GM10847 (cell line): ENCODE data around the gene GABRP.

Source experiments
- POLR2A ChIP-seq: IDR thresholded peaks from 2 replicates; pipeline ENCODE4 v1.6.1; 2011; ENCODE audit not compliant: insufficient read length; ENCODE audit errors: extremely low read depth

Gene GABRP

DNA sequence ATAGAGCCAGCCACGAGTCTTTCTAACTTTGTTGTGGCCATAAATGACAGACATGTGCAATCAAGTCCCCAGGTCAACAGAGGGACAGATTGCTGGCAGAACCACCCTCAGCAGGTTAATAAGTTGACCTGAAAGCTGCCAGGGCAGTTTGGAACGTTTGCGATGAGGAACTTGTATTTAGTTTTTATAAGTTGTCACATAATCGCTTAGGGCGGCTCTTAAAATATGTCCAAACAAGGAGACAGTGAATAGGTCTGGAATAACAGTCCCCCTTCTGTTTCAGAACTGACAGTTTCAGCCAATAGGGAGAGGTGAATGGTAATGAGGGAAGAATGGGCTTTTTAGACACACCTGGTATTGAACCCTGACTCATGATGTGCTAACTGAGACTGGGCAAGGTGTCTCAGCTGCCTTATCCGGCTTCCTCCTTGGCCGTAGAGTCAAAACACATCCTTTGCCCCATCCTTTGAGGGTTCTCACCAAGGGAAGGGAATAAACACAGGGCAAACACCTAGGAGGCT is 33.6 kb upstream of the GABRP start:
- no peak for TF ChIP-seq POLR2A

- TF ChIP-seq POLR2A = no peak
Observed at GRCh38 chr5:170750791-170751190, 32.7 kb upstream of the GABRP start.

DNA sequence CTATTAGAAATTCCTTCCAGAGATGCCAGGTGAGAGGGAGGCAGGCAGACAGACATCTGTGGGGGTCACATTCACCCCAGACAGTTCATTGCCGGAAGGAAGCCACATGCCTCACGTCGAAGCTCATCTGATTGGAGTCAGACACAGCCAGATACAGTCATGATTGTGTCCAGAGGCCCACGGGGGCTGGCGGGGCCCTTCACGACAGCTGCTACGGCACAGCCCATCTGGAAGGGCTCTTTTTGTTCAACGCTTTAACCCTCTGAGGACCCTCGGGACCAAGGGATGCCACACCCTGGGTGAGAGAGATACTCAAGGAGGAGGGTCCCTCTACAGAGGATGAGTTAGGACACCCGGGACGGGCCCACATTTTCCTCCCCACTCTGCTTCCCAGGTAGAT is 31.9 kb upstream of the GABRP start:
- TF ChIP-seq POLR2A = no peak

DNA sequence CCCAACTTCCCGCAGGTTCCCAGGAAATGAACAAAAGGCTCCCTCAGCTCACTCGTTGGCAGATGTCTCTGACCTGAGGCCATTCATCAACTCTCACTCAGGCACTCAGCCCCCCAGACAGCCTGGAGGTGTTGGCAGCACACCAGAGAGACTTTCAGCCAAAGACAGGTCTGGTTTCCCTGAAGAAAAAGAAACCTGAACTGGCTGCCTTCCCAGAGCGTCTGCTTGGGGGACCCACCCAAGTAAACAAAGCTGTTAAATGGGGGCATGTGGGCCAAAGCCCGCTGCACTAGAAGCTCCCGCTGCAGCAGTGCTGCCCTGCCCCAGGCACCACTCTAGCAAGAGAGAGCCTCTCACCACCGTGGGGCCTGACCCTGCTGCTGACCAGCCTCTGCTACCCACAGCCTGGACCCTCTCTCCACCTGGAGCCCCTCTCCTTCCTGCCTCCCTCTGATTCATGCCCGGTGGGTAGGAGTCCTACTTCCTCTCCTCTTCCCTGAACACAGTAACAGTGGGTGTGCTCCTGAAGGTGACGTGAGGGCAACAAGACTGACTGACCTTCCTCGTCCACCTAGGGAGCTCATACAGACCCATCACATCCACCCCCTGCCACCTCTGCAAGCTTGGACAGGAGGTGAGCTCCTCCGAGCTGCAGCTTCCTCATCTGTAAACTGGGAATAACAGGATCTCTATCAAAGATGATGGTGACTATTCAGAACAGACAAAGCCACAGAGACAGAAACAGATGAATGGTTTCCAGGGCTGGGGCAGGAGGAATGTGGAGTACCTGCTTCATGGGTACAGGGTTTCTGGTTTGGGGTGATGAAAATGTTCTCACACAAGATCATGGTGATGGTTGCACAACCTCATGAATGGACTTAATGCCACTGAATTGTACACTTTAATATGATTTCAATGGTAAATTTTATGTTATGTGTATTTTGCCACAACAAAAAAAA is 31.0 kb upstream of the GABRP start:
- TF ChIP-seq POLR2A = no peak

DNA sequence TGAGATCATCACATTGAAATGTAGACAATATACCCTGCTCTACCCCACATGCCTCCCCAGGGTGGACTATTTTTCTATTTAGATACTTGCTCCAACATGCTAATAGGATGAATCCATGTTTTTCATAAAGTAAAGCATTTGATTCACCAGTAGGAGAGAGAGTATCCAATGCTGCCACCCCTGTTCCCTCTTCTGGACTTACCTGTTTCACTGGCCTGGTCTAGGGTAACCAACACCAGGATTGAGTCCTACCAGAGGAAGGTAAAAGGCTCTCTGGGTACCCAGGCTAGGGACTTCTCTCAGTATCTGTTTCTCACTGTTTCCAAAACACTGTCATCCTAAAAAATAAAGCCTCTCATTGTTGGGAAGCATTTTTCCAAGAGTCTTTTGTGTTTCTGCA is 30.2 kb upstream of the GABRP start:
- TF ChIP-seq POLR2A = no peak

- no peak for TF ChIP-seq POLR2A
Observed at GRCh38 chr5:170755679-170756456, 27.7 kb upstream of the GABRP start.

- no peak for TF ChIP-seq POLR2A
Observed at GRCh38 chr5:170756691-170757090, 26.8 kb upstream of the GABRP start.

GRCh38 chr5:170757182-170757601 is 26.3 kb upstream of the GABRP start:
- TF ChIP-seq POLR2A = no peak

DNA sequence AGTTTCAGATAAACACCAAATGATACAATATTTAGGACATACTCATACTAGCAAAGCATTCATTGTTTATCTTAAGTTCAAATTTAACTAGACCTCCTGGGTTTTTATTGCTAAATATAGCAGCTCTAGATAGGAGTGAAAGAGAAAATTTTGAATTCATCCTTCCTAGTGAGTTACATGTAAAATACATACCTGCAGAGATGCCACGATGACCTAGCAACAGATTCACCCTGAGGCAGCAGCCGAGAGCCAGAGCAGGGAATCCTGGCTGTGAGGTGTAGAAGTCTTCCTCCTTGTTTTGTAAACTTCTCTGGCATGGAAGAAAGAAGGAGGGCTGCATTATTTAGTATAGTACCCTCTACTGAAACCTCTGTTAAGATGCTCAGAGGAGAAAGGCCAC is 25.9 kb upstream of the GABRP start:
- TF ChIP-seq POLR2A = no peak

DNA sequence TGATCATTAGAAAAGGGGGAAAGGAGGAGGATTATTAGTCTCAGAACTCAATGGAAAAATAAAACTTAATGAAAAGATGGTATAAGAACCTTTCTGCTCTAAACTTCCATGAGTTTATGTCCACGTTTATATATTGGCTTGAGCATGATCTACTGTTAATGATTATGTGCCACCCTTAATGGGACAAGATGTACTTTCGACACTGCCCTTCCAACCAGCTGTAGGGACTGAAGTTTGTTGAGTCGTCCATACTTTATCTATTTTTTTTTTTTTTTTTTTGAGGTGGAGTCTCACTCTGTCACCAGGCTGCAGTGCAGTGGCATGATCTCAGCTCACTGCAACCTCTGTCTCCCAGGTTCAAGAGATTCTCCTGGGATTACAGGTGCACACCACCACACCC is 25.0 kb upstream of the GABRP start:
- TF ChIP-seq POLR2A = no peak

GRCh38 chr5:170760113-170760512 is 23.4 kb upstream of the GABRP start:
- TF ChIP-seq POLR2A = no peak

GRCh38 chr5:170761048-170761707 is 22.3 kb upstream of the GABRP start:
- TF ChIP-seq POLR2A = no peak

DNA sequence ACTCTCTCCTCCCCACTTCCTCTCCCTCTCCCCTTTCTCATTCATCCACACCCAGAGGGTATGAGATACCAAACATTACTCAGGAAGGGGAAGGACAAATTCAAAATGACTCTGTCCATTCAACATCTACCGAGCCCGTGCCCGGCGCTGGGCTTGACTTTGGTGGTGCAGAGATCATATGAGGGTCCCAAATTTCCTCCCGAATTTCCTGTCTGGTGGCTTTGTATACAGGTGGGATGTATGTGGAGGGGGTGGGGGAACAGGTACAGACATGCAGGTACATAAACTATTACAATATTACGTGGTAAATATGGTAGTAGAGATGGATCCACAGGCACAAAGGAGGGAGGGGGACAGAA is 21.8 kb upstream of the GABRP start:
- no peak for TF ChIP-seq POLR2A

- no peak for TF ChIP-seq POLR2A
Observed at GRCh38 chr5:170769246-170769645, 14.3 kb upstream of the GABRP start.

DNA sequence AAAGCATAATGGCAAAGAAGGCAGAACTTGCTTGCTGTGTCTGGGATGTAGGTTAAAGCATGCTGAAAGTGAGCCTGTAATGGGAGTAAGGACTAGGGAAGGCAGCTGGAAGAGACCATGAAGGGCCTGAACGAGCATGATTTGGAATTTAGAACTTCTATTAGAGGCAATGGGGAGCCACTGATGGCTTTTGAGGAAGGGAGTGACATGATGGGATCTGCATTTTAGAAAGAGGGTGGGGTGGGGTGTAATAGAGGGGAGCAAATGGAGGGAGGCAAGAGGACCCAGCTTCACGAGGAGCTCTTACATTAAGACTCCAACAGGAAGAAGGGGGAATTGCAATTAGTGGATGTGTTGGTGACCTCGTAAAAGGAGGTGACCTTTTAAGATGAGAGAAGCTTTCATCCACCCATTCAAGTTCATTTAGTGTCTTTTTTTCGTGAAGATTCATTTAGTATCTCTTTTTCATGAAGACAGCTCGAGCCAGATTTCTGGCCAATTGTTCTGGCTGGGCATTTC is 13.6 kb upstream of the GABRP start:
- TF ChIP-seq POLR2A = no peak
